ENCODE results near the gene METTL25B. TPM values are rescaled to one million over a fixed set of nuclear protein-coding genes. Genes with fewer than 3 reads are reported as not detected.

The METTL25B gene
- total and polyA plus RNA-seq, 2 of the 13 experiments (the other 11 are each of a cell fraction or from before 2014, with no cell fraction given) = 11.9 to 24.0 TPM

DNA sequence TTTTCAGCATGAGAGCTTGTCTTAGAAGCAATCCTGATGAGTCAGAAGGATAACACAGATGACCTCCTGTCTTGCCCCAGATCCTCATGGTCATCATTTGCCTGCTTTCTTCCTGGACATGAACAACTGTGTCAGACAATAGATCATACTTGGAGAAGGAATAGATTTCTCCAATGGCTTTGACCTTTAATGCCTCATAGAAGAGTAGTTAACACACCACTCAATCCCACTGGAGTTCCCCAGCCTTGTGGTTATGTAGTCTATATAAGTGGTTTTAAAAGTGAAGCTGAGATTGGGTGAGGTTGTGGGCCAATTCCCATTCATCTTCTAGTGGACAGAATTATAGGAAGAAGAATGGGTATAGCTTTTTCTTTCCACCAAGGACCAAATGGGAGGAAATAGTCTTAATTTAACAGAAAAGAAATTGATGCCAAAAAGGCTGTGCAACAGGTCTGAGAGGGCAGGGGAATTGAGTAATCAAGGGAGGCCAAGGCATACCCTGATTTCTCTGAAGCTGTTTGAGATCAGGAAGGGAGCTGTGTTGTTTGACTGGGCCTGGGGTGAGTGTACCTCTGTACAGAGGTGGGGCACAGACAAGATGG lies 53.4 kb downstream of the METTL25B start:
- intact Hi-C loops (cut with micrococcal nuclease; ENCODE audit: unreplicated experiment) (no loop called here), in situ Hi-C loops (cut with HindIII; ENCODE audit: extremely low pct_ligation_motif_present, low pct_unique_long_range_greater_than_20kb) (no loop called here)
- Histone ChIP-seq H3K4me3 (replicated peaks in 1 of 3; ENCODE audit: insufficient read depth in 1 of 3, low read depth in 2 of 3, low read length in 3 of 3) (no peak overlapping the region), H3K27ac (ENCODE audit: extremely low read length, insufficient read depth, low read length) (no peak overlapping the region), H2AFZ (ENCODE audit: low read length) (no peak overlapping the region), H4K20me1 (ENCODE audit: insufficient read depth, low read length) (0 out of 2 replicates have a peak, but pooled peaks cover 2% of the 10 kb centered on the region), H3K4me2 (ENCODE audit: low read depth, low read length) (no peak overlapping the region), H3K4me1 (ENCODE audit: insufficient read depth, low read length) (no peaks in the 10 kb centered on the region), H3K36me3 (replicated peaks in 1 of 2; ENCODE audit: control insufficient read depth in 1 of 2, insufficient read depth in 2 of 2, low read length in 2 of 2) (peaks cover 21 to 64% of the 10 kb centered on the region in 2 experiments; a peak in 4 of 5 replicates), H3K9ac (ENCODE audit: insufficient read depth, low read depth, low read length) (no peak overlapping the region), H3K27me3 (ENCODE audit: control insufficient read depth in 1 of 2, insufficient read depth in 2 of 2, low read length in 2 of 2) (no peaks in the 10 kb centered on the region), H3K9me3 (ENCODE audit: low read length) (no peaks in the 10 kb centered on the region), H3K79me2 (ENCODE audit: insufficient read depth, low read length) (peaks cover 37% of the 10 kb centered on the region)
- ATAC-seq (no peak), DNase-seq (ENCODE audit: low spot score) (no peak), FAIRE-seq (no peak)
- ChIA-PET POLR2A (interaction anchor here (1.4 kb wide), 1 partner anchor 15 kb away, joined by 4 read pairs; the partner anchor contains the start of gene PRCC), CTCF (ENCODE audit: low intra/inter-chr PET ratio, low total read pairs) (no interaction called here)
- BruUV-seq (replicated peaks) = TSS peak; percentile 25
- no peak for TF ChIP-seq ZNF362 (CRISPR knock-in tag; IDR thresholded peaks at IDR 0.05; ENCODE audit: borderline replicate concordance)
- TF ChIP-seq HMGA1 (CRISPR knock-in tag; conservative IDR thresholded peaks at IDR 0.05) = no peak
- no peak for TF ChIP-seq ZNF891 (CRISPR knock-in tag; IDR thresholded peaks at IDR 0.05)
- TF ChIP-seq MED8 (CRISPR knock-in tag; IDR thresholded peaks at IDR 0.05; ENCODE audit: insufficient replicate concordance) = no peak
- no peak for TF ChIP-seq ZNF343 (CRISPR knock-in tag; IDR thresholded peaks at IDR 0.05)
- TF ChIP-seq IRF2 (CRISPR knock-in tag; IDR thresholded peaks at IDR 0.05) = no peak
- no peak for TF ChIP-seq ZNF18 (CRISPR knock-in tag; IDR thresholded peaks at IDR 0.05; ENCODE audit: insufficient replicate concordance)
- no peak for TF ChIP-seq MAFF (IDR thresholded peaks at IDR 0.05; ENCODE audit: low read depth, low read length)
- TF ChIP-seq ZNF367 (CRISPR knock-in tag; IDR thresholded peaks at IDR 0.05; ENCODE audit: borderline replicate concordance) = no peak
- TF ChIP-seq, protein P1, sequence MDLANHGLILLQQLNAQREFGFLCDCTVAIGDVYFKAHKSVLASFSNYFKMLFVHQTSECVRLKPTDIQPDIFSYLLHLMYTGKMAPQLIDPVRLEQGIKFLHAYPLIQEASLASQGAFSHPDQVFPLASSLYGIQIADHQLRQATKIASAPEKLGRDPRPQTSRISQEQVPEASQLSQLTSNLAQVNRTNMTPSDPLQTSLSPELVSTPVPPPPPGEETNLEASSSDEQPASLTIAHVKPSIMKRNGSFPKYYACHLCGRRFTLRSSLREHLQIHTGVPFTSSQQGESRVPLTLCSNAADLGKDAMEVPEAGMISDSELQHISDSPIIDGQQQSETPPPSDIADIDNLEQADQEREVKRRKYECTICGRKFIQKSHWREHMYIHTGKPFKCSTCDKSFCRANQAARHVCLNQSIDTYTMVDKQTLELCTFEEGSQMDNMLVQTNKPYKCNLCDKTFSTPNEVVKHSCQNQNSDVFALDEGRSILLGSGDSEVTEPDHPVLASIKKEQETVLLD (CRISPR knock-in tag; IDR thresholded peaks at IDR 0.05; ENCODE audit: low read depth) = no peak
- TF ChIP-seq ZNF615 (CRISPR knock-in tag; IDR thresholded peaks at IDR 0.05; ENCODE audit: borderline replicate concordance) = no peak
- no peak for TF ChIP-seq POLR2AphosphoS2 (IDR thresholded peaks at IDR 0.05; ENCODE audit: low read depth, low read length)
- no peak for TF ChIP-seq PHF20 (CRISPR knock-in tag; IDR thresholded peaks at IDR 0.05)
- no peak for TF ChIP-seq TRIM24 (CRISPR knock-in tag; IDR thresholded peaks at IDR 0.05)
- TF ChIP-seq HHEX (CRISPR knock-in tag; IDR thresholded peaks at IDR 0.05) = no peak
- no peak for TF ChIP-seq ATF1 (CRISPR knock-in tag; IDR thresholded peaks at IDR 0.05)

All from HepG2 (cell line).